ENCODE measurements around the gene GALNT1. TPM values are rescaled to one million over a fixed set of nuclear protein-coding genes. Genes with fewer than 3 reads are reported as not detected.

Gene GALNT1
- total RNA-seq, 1 donor from 2014 or later = 65.3 TPM

- H3K36me3 Mint-ChIP-seq (ENCODE audit: unreplicated experiment) = no peaks in the 10 kb centered on the region
- no peak overlapping the region for H3K4me3 Mint-ChIP-seq (ENCODE audit: unreplicated experiment)
- no peaks in the 10 kb centered on the region for H3K9me3 Mint-ChIP-seq (ENCODE audit: unreplicated experiment)
- H3K4me1 Mint-ChIP-seq (ENCODE audit: low read depth, unreplicated experiment) = peaks cover 3% of the 10 kb centered on the region
- no peak overlapping the region for H3K27ac Mint-ChIP-seq (ENCODE audit: unreplicated experiment)
- TF ChIP-seq, protein P1, sequence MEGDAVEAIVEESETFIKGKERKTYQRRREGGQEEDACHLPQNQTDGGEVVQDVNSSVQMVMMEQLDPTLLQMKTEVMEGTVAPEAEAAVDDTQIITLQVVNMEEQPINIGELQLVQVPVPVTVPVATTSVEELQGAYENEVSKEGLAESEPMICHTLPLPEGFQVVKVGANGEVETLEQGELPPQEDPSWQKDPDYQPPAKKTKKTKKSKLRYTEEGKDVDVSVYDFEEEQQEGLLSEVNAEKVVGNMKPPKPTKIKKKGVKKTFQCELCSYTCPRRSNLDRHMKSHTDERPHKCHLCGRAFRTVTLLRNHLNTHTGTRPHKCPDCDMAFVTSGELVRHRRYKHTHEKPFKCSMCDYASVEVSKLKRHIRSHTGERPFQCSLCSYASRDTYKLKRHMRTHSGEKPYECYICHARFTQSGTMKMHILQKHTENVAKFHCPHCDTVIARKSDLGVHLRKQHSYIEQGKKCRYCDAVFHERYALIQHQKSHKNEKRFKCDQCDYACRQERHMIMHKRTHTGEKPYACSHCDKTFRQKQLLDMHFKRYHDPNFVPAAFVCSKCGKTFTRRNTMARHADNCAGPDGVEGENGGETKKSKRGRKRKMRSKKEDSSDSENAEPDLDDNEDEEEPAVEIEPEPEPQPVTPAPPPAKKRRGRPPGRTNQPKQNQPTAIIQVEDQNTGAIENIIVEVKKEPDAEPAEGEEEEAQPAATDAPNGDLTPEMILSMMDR (IDR thresholded peaks at IDR 0.05; ENCODE audit: partially characterized antibody, unreplicated experiment) = no peak
- peaks cover 2% of the 10 kb centered on the region for H3K27me3 Mint-ChIP-seq (ENCODE audit: unreplicated experiment)
- DNase-seq = no peak
Observed at GRCh38 chr18:35746826-35747339, 165.3 kb downstream of the GALNT1 start.

DNA sequence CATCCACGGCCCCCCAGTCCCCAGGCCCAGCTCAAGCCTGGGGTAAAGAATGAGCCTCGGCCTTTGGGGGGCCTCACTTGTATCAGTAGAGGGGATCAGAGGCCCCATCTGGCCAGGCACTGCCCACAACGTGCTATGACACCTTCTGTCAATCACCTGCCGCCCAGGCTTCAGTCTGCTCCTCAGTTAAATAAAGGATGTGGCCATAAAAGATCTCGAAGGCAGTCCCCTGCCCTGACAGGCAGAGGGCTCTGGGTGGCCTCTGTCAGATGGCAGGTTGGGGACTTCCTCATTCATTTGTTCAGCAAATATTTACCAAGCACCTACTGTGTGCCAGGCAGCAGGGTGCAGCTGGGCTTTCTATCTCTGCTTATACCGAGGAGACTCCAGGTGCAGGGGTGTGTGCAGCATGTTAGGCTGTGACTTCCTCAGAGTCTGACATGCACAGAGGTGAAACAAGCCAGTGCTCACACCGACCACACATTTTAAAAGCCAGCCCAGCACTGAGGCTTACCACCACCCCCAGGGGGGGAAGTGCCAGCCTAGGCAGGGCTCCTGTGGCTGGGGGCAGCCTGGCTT is 166.4 kb downstream of the GALNT1 start:
- no peak for DNase-seq
- peaks cover 3% of the 10 kb centered on the region for H3K4me1 Mint-ChIP-seq (ENCODE audit: low read depth, unreplicated experiment)

DNA sequence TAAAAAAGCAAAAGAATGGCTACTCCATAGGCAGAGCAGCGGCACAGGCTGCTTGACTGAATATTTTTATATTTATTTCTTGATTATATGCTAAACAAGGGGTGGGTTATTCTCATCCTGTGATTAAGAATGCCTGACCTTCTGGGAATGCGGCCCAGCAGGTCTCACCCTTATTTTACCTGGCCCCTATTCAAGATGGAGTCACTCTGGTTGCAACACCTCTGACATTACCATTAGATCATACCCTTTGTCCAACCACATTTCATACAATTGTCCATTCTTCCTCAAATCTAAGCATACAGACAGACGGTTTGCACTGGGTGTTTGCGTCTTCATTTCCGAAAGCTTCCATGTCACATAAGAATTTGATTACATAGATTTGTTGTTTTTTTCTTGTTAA is 168.2 kb downstream of the GALNT1 start:
- Mint-ChIP-seq H3K9me3 (ENCODE audit: unreplicated experiment) (no peaks in the 10 kb centered on the region), H3K4me3 (ENCODE audit: unreplicated experiment) (no peak overlapping the region), H3K36me3 (ENCODE audit: unreplicated experiment) (no peaks in the 10 kb centered on the region), H3K27ac (ENCODE audit: unreplicated experiment) (no peak overlapping the region), H3K27me3 (ENCODE audit: unreplicated experiment) (peaks cover 2% of the 10 kb centered on the region), H3K4me1 (ENCODE audit: low read depth, unreplicated experiment) (peaks cover 3% of the 10 kb centered on the region)
- DNase-seq = no peak
- TF ChIP-seq, protein P1 (IDR thresholded peaks at IDR 0.05; ENCODE audit: partially characterized antibody, unreplicated experiment) = no peak

More for the DNA sequence above, 166.4 kb downstream of the GALNT1 start:
- no peaks in the 10 kb centered on the region for H3K9me3 Mint-ChIP-seq (ENCODE audit: unreplicated experiment)
- H3K4me3 Mint-ChIP-seq (ENCODE audit: unreplicated experiment) = no peak overlapping the region
- H3K36me3 Mint-ChIP-seq (ENCODE audit: unreplicated experiment) = no peaks in the 10 kb centered on the region
- TF ChIP-seq, protein P1 (IDR thresholded peaks at IDR 0.05; ENCODE audit: partially characterized antibody, unreplicated experiment) = no peak
- H3K27ac Mint-ChIP-seq (ENCODE audit: unreplicated experiment) = no peak overlapping the region
- H3K27me3 Mint-ChIP-seq (ENCODE audit: unreplicated experiment) = peaks cover 2% of the 10 kb centered on the region

GRCh38 chr18:35750929-35751328 is 169.4 kb downstream of the GALNT1 start:
- H3K4me1 Mint-ChIP-seq (ENCODE audit: low read depth, unreplicated experiment) = peaks cover 3% of the 10 kb centered on the region
- no peak overlapping the region for H3K4me3 Mint-ChIP-seq (ENCODE audit: unreplicated experiment)
- H3K9me3 Mint-ChIP-seq (ENCODE audit: unreplicated experiment) = no peaks in the 10 kb centered on the region
- H3K36me3 Mint-ChIP-seq (ENCODE audit: unreplicated experiment) = no peaks in the 10 kb centered on the region
- H3K27me3 Mint-ChIP-seq (ENCODE audit: unreplicated experiment) = no peaks in the 10 kb centered on the region
- TF ChIP-seq, protein P1 (IDR thresholded peaks at IDR 0.05; ENCODE audit: partially characterized antibody, unreplicated experiment) = no peak
- no peak for DNase-seq
- no peak overlapping the region for H3K27ac Mint-ChIP-seq (ENCODE audit: unreplicated experiment)

DNA sequence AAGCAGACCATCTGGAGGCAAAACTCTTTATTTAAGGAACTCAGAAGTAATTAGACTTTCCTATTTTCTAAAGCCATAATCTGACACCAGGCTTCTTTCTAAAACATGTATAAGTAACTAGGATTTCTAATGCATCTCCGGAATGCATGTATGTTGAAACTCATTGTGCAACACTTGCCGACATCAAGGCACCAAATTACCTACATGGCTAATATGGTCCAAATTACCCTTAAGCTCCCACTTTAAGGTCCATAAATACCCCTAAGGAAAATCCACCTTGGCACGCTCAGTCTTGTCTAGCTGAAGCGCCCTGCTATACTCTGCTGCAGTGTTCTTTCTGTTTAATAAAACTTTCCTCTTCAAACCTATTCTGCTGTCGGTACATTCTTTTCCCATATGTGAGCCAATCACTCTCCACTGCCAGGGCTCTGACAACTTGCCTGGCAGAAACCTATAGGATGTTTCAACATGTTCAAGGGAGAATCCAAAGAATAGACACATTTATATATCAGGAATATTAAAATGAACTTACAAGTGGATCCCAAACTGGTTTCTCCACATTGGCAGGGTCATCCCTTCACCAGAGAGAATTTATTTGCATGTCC is 171.9 kb downstream of the GALNT1 start:
- Mint-ChIP-seq H3K36me3 (ENCODE audit: unreplicated experiment) (no peaks in the 10 kb centered on the region), H3K27me3 (ENCODE audit: unreplicated experiment) (no peaks in the 10 kb centered on the region), H3K9me3 (ENCODE audit: unreplicated experiment) (no peaks in the 10 kb centered on the region), H3K4me1 (ENCODE audit: low read depth, unreplicated experiment) (no peaks in the 10 kb centered on the region), H3K27ac (ENCODE audit: unreplicated experiment) (no peak overlapping the region), H3K4me3 (ENCODE audit: unreplicated experiment) (no peak overlapping the region)
- TF ChIP-seq, protein P1 (IDR thresholded peaks at IDR 0.05; ENCODE audit: partially characterized antibody, unreplicated experiment) = no peak
- DNase-seq = no peak

Measured in glutamatergic neuron (in vitro differentiated cells).